GOT3 (cell line): ENCODE results near the gene ARL8B.
"Not testable (repeated sequence)": the region's sequence is repeated elsewhere in the genome, so short reads cannot be mapped to it uniquely, and the experiment has no call there.

Experiments
- DNase-seq: peaks from one replicate; lab custom pipeline; 2025; ENCODE audit warnings: mixed read lengths; lab: John Stamatoyannopoulos, UW

ARL8B gene

DNA sequence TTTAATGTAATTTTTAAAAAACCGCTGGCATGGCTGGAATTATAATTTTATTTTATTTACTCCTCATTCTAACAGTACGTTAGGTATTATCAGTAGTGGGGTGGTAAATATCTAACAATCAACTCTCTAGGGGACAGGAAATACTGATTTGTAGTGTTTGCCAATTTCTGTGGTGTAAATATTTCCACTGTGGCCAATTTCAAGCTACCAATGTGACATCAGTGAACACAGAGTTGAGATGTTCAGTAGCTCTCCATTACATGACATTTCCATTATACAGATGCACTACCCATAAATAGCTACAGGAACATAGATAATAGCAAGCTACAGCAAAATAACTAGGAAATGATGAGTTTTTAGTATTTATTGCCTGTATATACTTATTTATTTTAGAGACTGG lies 10.0 kb upstream of the ARL8B start:
- DNase-seq: no peak

DNA sequence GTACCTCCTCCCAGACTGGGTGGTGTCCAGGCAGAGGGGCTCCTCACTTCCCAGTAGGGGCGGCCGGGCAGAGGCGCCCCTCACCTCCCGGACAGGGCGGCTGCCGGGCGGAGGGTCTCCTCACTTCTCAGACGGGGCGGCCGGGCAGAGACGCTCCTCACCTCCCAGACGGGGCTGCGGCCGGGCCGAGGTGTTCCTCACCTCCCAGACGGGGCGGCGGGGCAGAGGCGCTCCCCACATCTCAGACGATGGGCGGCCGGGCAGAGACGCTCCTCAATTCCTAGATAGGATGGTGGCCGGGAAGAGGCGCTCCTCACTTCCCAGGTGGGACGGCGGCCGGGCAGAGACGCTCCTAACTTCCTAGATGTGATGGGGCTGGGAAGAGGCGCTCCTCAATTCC lies 8.4 kb upstream of the ARL8B start:
- DNase-seq: not testable (repeated sequence)

DNA sequence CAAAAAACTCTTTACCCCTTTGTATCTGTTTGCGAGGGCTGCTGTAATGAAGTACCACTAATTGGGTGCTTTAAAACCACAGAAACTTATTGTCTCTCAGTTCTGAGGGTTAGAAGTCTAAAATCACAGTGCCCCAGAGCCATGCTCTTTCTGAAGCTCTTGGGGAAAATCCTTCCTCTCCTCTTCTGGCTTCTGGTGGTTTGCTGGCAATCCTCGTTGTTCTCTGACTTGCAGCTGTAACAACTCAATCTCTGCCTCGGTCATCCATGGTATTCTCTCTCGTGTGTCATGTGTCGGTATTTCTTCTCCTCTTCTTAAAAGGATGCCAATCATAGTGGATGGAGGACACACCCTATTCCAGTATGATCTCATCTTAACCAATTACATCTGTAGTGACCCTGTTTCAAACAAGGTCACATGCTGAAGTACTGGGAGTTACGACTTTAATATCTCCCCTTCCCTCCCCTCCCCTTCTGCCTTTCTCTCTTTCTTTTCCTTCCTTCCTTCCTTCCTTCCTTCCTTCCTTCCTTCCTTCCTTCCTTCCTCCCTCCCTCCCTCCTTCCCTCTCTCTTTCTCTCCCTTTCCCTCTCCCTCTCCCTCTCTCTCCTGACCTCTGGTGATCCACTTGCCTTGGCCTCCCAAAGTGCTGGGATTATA lies 6.5 kb upstream of the ARL8B start:
- no peak for DNase-seq

DNA sequence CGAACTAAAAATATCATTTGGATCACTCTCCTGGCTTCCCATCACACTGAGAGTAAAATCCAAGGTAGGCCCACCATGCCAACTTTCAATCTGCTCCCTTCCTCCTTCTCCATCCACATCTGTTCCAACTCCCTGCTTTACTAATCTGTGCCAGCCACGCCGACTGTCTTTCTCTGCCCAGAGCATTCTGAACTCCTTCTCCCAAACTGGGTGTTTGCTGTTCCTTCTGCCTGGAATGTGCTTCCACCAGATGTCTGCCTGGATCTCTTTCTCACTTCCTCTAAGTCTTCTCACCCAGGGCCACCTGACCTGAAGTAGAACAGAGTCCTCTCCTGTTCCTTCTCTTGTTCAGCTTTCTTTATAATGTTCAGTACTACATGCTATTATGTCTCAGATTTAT lies 5.6 kb upstream of the ARL8B start:
- DNase-seq: no peak

DNA sequence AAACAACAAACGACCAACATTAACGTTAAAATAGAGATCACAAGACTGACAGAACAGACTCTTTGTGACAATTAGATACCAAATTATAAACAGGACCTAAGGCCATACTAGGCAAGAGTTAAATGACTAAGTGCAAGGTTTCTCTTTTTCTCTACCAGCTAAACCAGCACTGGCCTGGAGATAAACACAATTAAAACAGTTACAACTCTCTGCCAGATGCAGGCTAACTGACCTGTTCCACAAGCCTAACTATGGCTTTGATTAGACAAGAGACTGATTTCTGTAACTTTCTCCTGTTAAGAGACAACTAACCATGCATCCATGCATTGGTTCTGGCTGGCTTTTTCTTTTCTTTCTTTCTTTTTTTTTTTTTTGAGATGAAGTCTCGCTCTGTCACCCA lies 1.6 kb upstream of the ARL8B start:
- DNase-seq: no peak

DNA sequence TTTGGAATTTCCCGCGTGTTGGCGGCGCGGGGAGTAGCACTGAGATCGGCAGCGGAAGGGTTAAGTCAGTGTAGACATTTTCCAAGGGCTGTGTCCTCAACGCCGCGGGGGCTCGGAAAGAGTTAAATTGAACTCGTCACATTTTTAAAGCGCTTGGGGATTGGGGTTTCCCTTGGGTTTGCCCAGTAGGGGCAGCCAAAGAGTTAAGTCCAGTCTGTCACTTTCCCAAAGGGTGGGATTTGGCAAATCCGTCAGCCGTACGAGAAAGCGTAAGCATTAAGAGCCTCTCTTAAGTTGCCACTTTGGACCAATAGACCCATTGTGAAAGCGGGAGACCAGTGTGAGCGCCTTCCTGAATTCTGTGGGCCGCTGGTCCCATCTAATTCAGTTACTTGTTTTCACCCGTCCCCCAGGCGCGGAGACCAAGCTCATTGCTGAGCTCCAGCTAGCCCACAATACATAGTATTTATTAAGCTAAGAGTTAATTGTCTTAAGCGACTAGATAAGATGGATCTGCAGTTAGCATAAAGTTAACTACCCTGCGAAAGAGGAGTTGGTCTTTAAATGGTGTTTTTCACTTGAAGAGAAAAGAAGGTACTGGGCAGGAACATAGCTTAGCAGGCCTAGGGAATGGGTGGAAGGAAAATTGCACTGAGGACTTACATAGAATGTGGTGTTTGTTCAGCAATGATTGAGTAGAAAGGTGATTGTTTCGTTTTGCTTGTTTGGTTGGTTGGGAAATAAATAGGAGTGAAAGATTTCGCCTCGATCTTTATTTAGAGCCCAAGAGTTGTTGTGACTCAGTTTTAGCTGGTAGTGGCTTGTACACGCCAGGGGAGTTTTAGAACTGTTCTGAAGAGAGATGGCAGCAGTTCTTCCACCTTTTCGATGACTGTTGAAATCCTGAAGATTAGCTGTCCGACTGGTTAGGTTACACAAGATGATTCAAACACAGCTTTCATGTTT lies 932 bp downstream of the ARL8B start:
- no peak for DNase-seq

DNA sequence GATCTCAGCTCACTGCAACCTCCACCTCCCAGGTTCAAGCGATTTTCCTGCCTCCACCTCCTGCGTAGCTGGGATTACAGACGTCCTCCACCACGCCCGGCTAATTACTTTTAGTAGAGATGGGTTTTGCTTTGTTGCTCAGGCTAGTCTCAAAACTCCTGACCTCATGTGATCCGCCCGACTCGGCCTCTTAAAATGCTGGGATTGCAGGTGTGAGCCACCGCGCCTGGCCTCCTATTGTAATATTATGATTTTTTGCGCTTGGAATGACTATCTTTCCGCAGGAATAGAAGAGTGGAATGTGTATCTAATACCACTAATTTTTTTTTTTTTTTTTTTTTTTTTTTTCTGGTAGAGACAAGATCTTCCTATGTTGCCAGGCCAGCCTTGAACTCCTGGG lies 1.8 kb downstream of the ARL8B start:
- no peak for DNase-seq

DNA sequence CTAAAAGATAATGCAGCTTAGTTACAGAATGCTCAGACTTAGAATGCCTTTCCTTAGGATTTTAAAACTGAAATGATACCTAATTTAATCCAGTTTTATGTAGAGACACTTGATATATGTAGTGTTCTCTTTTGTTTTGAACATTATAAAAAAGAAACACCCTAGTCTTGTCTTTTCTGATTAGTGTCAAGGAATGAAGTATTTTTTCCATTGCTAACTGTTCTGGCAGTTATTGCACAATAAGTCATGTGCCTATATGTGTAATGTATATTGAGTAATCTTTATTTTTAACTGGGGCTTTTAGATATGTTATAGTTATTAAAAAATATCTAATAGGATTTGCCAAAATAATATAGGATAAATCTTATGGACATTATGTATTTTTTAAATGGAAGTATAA lies 4.5 kb downstream of the ARL8B start:
- no peak for DNase-seq

DNA sequence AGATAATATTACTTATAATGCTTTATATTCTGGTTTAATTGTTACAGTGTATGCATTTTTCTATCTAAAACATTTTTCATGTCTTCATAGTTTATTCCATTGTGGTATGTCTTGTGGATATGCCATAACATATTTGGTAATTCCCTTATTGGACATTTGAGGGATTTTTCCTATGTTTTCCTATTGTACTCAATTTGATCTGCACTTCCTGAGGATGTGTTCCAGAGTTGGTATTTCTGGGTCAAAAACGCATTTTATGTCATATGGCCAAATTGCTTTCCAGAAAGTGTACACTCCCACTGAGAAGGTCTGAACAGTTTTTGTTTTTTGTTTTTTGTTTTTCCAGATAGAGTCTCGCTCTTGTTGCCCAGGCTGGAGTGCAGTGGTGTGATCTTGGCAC lies 6.8 kb downstream of the ARL8B start:
- no peak for DNase-seq

DNA sequence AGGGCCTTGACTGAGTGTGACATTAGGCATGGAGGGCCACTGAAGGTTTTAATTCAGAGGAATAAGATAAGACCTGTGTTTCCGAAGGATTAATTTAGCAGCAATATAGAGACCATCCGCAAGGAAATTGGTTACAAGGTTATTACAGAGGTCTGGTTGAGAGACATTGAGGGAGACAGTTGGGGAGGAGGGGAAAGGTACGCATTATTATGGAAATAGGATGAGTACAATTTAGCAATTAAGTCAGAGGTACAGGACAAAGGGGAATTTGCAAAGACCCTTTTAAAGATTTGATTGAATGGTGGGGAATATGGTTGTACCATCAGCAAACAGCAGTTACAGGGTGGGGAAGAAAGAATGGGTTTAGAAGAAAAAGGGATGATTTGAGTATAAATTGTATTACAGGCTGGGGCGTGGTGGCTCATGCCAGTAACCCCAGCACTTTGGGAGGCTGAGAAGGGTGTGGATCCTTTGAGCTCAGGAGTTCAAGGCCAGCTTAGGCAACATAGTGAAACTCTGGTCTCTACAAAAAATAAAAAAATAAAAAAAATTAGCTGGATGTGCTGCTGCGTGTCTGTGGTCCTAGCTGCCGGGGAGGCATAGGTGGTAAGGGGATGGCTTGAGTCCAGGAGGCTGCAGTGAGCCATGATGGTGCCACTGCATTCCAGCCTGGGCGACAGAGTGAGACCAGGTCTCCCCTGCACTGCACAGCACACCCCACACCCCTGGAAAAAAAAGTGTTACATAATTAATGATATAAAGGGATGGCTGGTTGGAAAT lies 11.3 kb downstream of the ARL8B start:
- no peak for DNase-seq

DNA sequence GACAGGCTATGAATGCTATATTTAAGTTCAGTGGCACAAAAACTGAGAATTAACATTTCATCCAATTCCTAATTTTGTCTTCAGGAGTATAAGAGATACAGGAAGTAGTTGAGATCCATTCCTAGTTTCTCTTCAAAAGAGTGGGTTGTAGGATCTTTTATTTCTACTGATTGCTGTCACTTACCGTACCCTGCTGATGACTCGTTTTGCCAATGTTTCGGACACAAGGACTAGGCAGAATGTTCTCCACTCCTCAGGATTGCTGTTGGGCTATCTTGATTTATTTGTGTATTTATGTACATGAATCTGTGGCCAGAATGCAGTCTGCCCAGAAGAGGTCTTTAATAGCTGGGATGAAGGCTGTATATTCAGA lies 11.9 kb downstream of the ARL8B start:
- no peak for DNase-seq

DNA sequence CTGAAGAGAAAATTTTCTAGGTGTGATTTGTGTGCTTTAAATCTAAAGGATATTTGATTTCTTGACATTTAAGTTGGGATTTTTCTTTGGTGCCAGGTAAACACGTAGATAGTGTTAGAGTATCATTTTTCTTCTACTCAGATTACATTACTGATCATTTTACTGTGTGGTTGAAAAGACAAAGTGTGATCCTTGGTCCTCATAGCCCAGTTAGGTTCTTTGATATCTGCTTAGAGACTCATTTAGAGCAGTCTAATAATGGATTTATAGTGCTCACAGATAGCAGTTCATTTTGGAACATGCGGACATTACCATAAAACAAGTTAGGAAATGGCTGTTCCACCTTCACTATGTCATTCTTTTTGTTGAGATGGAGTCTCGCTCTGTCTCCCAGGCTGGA lies 12.4 kb downstream of the ARL8B start:
- DNase-seq: no peak

DNA sequence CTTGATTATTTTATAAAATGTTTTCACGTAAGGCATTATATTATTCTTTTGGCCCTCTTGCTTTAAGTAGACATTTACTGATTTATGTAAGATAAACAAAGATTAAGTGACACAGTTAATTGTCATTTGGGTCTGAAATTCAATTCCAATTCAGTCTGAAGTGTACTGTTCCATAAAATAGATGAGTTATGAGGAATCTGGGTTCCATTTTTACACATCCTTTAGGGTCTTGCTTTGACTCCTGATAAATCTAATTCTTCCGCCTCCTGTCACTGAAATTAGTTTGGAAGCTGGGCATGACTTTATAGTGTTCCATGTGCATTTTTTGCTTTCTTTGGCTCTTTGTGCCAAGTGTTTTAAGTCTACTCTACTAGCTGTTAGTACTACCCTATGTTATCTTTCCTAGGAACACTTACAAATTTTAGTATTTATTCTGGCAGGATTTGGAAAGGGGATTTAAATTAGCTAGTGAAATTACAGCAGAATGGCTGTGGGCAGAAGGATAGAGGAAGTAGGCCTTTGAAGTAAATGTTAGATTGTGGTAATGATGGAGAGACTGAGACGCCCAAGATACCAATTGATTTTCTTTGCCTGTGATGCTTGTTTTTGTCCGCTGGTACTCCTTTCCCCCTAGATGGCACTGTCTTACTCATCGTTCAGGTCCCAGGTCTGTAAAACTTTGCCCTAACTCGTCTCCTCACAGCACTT lies 14.3 kb downstream of the ARL8B start:
- no peak for DNase-seq

DNA sequence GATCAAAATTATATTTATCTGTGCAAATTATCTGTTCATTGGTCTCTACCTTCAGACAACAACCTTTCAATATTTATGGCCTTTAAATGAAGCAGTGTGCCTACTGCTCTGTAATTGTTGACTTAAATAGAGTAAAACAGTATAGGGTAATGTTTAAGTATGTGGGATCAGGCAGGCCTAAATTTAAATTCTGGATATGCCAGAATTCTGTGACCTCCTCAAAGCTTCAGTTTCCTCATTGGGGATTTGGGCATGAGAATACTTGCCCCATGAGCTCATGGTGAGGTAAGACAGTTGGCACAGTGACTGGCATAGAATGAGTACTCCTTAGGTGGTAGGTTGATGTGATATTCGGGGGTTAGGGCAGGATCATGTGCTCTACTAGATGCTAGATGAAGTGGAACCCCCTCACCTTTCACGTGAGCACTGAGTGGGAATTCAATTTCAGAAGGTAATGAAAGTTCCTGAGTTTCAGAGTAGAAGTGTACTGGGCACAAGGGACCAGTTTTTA lies 14.9 kb downstream of the ARL8B start:
- DNase-seq: no peak

DNA sequence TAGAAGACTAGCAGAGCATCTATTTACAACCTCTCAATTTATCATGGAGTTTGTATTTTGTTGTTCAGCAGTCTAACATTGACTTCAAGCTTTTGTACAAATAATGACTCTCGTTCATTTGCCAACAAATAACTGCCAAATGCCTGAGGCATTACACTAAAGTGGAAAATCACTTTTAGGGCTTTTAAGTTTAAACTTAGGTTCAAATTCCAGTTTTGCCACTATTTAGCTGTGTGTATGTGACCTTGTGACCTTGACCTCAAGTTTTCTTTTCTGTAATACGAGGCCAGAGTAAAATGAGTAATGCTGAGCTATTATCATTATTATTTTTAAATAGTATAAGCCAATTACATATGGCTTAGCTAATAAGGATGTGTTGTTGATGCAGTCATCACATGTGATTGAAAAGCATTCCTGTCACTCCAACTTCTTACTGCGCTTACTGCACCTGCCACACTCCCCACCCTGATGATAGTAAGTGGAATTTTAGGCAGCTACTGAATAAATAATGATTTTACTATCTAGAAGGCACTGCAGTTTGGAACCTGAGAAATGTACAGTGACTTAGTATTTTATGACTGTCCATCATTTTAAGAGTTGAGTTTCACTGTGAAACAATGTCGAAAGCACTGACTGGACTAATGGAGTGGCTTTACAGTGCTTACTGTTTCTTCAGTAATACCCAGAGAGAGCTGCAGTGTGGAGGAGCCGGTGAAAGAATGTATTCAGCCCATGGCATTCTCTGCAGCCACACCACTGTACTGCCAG lies 16.3 kb downstream of the ARL8B start:
- no peak for DNase-seq

DNA sequence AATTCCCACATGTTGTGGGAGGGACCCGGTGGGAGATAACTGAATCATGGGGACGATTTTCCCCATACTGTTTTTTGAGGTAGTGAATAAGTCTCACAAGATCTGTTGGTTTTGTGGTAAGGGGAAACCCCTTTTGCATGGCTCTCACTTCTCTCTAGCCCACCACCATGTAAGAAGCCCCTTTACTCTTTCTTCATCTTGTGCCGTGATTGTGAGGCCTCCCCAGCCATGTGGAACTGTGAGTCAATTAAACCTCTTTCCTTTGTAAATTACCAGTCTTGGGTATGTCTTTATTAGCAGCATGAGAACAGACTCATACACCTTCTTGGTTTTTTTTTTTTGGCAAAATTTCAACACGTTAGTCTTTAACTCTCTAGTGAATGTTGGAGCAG lies 18.1 kb downstream of the ARL8B start:
- no peak for DNase-seq

DNA sequence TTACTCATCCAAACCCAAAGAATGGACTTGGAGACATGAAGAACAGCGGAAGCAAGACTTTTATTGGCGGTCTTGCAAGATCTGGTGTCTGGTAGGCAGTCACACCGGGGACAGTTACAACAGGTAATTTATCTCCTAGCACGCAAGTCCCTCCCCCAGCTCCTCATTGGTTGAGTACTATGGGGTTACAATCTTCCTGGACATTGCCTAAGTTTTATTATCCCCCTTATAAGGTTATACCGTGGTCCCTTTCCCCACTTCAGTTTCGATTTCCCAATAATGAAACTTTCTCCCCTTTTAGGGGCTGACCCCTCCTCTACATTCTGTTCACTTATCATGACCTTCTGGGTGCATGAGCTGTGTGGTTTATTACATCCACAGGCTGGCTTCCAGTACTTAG lies 18.7 kb downstream of the ARL8B start:
- DNase-seq: no peak

DNA sequence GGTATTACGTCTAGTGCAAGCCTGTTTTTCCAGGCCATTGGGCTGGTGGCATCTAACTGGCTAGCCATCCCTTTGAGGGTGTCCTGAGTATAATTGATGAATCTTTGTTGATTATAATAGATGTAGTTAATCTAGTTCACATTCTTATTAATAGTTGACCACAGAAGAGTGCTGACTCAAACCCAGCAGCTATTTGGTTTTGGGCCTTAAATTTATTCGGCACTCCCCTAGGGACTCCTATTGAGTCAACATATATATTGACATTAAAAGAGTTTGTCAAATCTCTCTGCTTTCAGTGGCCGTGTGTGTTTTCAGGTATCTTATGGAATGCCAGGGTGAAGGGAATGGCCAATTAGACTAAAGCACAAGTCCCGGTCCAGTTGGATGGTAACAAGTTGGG lies 19.7 kb downstream of the ARL8B start:
- no peak for DNase-seq

DNA sequence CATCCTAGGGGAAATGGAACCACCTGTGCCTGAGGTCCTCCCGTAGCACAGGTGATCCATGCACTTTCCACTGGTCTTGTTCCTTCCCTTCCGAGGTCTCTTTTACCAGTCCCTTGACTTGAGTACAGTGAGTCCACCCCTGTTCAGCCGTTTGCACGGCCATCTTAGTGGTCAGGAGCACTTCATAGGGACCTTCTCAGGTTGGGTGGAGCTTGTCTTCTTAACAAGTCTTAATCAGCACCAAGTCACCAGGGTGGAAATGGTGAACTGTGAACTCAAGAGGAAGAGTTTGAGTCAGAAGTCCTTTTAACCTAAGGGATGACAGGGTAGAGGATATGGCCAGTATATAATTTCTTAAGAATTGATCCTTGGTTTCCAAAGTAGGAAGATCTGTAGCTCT lies 21.4 kb downstream of the ARL8B start:
- DNase-seq: no peak

DNA sequence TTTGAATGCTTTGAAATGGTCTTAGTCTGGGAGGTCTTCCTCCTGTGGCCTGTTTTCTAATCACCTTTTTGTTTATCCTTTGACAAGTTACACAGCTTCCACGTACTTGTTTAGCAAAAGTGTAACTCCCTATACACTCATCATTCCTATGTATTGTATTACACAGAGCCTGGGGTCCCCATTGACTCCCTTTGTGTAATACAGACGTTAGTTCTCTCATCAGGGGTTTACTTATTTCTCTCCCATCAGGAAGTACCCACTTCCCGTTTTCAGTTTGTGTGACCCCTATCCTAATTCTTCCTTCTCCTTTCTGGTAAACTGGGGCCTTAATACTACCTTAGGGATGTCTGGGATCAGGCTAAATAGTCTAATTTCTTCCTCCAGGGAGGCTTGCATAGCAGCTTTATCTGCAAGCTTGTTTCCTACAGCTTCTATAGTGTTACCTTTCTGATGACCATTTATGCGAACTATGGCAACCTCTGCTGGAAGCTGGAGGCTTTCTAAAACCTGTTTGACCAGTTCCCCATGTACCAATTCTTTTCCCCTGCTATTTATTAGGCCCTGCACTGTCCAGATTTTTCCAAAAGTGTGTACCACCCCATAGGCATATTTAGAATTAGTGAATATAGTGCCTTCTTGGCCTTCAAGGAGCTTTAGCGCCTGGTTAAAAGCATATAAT lies 22.4 kb downstream of the ARL8B start:
- DNase-seq: no peak

DNA sequence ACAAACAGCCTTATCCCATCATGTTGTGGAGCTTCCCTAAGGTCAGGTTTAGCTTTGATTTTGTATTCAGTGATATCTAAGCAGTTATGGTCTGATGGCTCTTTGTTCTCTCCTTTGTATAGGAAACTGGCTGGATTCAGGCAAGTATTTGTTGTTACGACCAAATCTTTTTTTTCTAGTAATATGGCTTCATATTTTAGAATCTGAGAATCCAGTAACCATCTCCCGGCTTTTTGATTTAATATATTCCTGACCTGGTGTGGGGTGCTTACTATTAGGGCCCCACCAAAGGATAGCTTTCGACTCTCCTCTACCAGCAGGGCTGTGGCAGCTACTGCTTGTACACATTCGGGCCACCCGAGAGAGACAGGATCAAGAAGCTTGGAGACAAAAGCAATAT lies 23.0 kb downstream of the ARL8B start:
- no peak for DNase-seq
